BLaER1 (cell line): ENCODE results near the gene IFT80.

Source experiments
- H3K27ac ChIP-seq: shearing (Covaris generic); formaldehyde crosslinking; 2 replicates; pipeline ENCODE4 v1.8.1; 2022
- H3K27me3 ChIP-seq: shearing (Covaris generic); formaldehyde crosslinking; 2 replicates; pipeline ENCODE4 v1.8.1; 2022
- H3K36me3 ChIP-seq: shearing (Covaris generic); formaldehyde crosslinking; 2 replicates; pipeline ENCODE4 v1.8.1; 2022
- H3K4me1 ChIP-seq: shearing (Covaris generic); formaldehyde crosslinking; 2 replicates; pipeline ENCODE4 v1.8.1; 2022
- H3K4me2 ChIP-seq: shearing (Covaris generic); formaldehyde crosslinking; 2 replicates; pipeline ENCODE4 v1.8.1; 2022
- H3K4me3 ChIP-seq: shearing (Covaris generic); formaldehyde crosslinking; 2 replicates; pipeline ENCODE4 v1.8.1; 2022
- H3K9ac ChIP-seq: shearing (Covaris generic); formaldehyde crosslinking; 2 replicates; pipeline ENCODE4 v1.8.1; 2022
- H3K9me3 ChIP-seq: shearing (Covaris generic); formaldehyde crosslinking; 2 replicates; pipeline ENCODE4 v1.8.1; 2022
- H4K20me1 ChIP-seq: shearing (Covaris generic); formaldehyde crosslinking; 2 replicates; pipeline ENCODE4 v1.8.1; 2022
- Cebpa-rat ChIP-seq: shearing (Covaris generic); IDR thresholded peaks from 2 replicates; pipeline ENCODE4 v1.8.1; 2022

Gene IFT80

DNA sequence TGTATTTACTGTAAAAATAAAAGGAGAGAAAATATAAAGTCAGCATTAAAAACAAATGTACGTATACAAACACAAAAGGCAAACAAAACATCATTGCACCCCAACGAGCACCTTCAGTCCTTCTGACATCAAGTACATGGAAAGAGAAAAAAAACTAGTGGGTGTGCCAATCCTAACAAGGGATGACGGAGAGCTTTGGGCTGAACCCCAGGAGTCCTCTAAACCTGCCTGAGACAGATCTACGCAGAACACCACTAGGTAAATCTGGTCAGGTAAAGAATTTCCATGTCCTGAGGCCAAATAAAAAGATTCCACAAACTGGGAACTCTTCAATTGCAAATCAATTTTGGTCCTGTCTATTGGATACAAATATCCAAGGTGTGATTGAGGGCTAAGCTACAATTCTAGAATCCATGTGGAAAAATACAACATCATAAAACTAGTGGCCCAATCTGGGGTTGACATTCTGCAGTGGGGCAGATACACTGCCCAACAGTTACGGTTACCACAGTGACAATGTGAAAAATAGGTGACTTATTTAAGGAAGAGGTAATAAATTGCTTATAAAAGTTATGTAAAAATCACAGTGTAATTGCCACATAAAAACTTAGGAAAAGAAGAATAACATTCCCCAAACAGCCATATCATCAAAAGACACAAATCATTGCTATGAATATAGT is 14.2 kb downstream of the IFT80 start:
- Histone ChIP-seq H3K27ac (no peak overlapping the region), H3K4me2 (no peak overlapping the region)

GRCh38 chr3:160381470-160381869 is 17.6 kb downstream of the IFT80 start:
- H3K4me1 ChIP-seq, result no peaks in the 10 kb centered on the region
- H3K9me3 ChIP-seq, result no peaks in the 10 kb centered on the region
- no peak overlapping the region for H3K9ac ChIP-seq
- H3K27ac ChIP-seq, result no peak overlapping the region
- peaks cover 23% of the 10 kb centered on the region for H3K36me3 ChIP-seq
- no peaks in the 10 kb centered on the region for H3K27me3 ChIP-seq
- no peaks in the 10 kb centered on the region for H4K20me1 ChIP-seq
- no peak overlapping the region for H3K4me2 ChIP-seq
- no peak overlapping the region for H3K4me3 ChIP-seq
- no peak for TF ChIP-seq Cebpa-rat

More for the DNA sequence above, 14.2 kb downstream of the IFT80 start:
- Histone ChIP-seq H3K4me1 (no peaks in the 10 kb centered on the region), H3K27me3 (no peaks in the 10 kb centered on the region), H4K20me1 (no peaks in the 10 kb centered on the region), H3K4me3 (no peak overlapping the region), H3K36me3 (peaks cover 14% of the 10 kb centered on the region), H3K9me3 (peaks cover under 1% of the 10 kb centered on the region; the same call in 1 of the 2 replicates), H3K9ac (no peak overlapping the region)
- TF ChIP-seq Cebpa-rat, result no peak

- Histone ChIP-seq H3K27me3 (no peaks in the 10 kb centered on the region), H3K9me3 (no peaks in the 10 kb centered on the region), H4K20me1 (no peaks in the 10 kb centered on the region), H3K4me3 (no peak overlapping the region), H3K9ac (no peak overlapping the region), H3K4me2 (no peak overlapping the region), H3K4me1 (no peaks in the 10 kb centered on the region), H3K27ac (no peak overlapping the region), H3K36me3 (peaks cover 31% of the 10 kb centered on the region)
- no peak for TF ChIP-seq Cebpa-rat
Observed at GRCh38 chr3:160379628-160380214, 19.3 kb downstream of the IFT80 start.

- H3K4me3 ChIP-seq, result no peak overlapping the region
- H3K4me1 ChIP-seq, result no peaks in the 10 kb centered on the region
- no peaks in the 10 kb centered on the region for H3K9me3 ChIP-seq
- H3K9ac ChIP-seq, result no peak overlapping the region
- H3K27me3 ChIP-seq, result no peaks in the 10 kb centered on the region
- no peak overlapping the region for H3K4me2 ChIP-seq
- no peak overlapping the region for H3K27ac ChIP-seq
- no peaks in the 10 kb centered on the region for H4K20me1 ChIP-seq
- TF ChIP-seq Cebpa-rat, result no peak
- H3K36me3 ChIP-seq, result peaks cover 41% of the 10 kb centered on the region
Observed at GRCh38 chr3:160378331-160379109, 20.5 kb downstream of the IFT80 start.

- no peaks in the 10 kb centered on the region for H3K27me3 ChIP-seq
- no peaks in the 10 kb centered on the region for H3K4me1 ChIP-seq
- peaks cover 50% of the 10 kb centered on the region for H3K36me3 ChIP-seq
Observed at GRCh38 chr3:160376681-160377080, 22.3 kb downstream of the IFT80 start.

GRCh38 chr3:160374925-160375324 is 24.1 kb downstream of the IFT80 start:
- no peaks in the 10 kb centered on the region for H3K27me3 ChIP-seq
- no peak overlapping the region for H3K9ac ChIP-seq
- H3K4me3 ChIP-seq, result no peak overlapping the region
- no peak overlapping the region for H3K27ac ChIP-seq
- no peaks in the 10 kb centered on the region for H4K20me1 ChIP-seq
- no peak overlapping the region for H3K4me2 ChIP-seq
- no peak for TF ChIP-seq Cebpa-rat
- H3K9me3 ChIP-seq, result no peaks in the 10 kb centered on the region
- H3K36me3 ChIP-seq, result peaks cover 46% of the 10 kb centered on the region
- peaks cover 8% of the 10 kb centered on the region for H3K4me1 ChIP-seq

More at GRCh38 chr3:160376681-160377080, 22.3 kb downstream of the IFT80 start:
- Histone ChIP-seq H3K9me3 (no peaks in the 10 kb centered on the region), H3K4me3 (no peak overlapping the region), H4K20me1 (no peaks in the 10 kb centered on the region), H3K9ac (no peak overlapping the region), H3K4me2 (no peak overlapping the region), H3K27ac (no peak overlapping the region)
- no peak for TF ChIP-seq Cebpa-rat

DNA sequence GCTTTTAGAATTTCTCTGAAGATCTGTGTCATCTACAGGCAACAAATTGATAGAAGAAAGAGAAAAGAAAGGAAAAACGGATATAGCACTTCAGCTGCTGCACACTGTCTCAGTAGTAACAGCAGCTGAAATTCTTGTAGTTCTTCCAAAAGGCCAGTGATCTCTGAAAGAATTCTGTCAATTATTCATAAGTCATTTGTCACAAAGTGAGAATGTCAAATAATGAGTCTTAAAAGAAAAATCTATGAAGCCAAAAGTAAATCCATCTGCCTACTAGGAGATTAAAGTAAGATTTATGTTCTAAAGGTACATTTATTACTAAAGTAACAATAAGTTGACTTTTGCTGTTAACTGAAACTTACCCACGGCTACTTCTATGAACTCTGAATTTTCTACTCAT is 24.6 kb downstream of the IFT80 start:
- no peak for TF ChIP-seq Cebpa-rat
- Histone ChIP-seq H3K36me3 (peaks cover 44% of the 10 kb centered on the region), H3K9ac (no peak overlapping the region), H3K9me3 (no peaks in the 10 kb centered on the region), H3K27ac (no peak overlapping the region), H3K4me2 (no peak overlapping the region), H3K4me1 (peaks cover 12% of the 10 kb centered on the region), H4K20me1 (no peaks in the 10 kb centered on the region), H3K4me3 (no peak overlapping the region), H3K27me3 (no peaks in the 10 kb centered on the region)

GRCh38 chr3:160373655-160374054 is 25.4 kb downstream of the IFT80 start:
- no peak overlapping the region for H3K9ac ChIP-seq
- peaks cover 44% of the 10 kb centered on the region for H3K36me3 ChIP-seq
- H3K4me1 ChIP-seq, result peaks cover 20% of the 10 kb centered on the region
- no peaks in the 10 kb centered on the region for H3K27me3 ChIP-seq
- H3K27ac ChIP-seq, result no peak overlapping the region
- H3K9me3 ChIP-seq, result no peaks in the 10 kb centered on the region
- H3K4me2 ChIP-seq, result no peak overlapping the region
- H3K4me3 ChIP-seq, result no peak overlapping the region
- no peak for TF ChIP-seq Cebpa-rat
- H4K20me1 ChIP-seq, result no peaks in the 10 kb centered on the region

DNA sequence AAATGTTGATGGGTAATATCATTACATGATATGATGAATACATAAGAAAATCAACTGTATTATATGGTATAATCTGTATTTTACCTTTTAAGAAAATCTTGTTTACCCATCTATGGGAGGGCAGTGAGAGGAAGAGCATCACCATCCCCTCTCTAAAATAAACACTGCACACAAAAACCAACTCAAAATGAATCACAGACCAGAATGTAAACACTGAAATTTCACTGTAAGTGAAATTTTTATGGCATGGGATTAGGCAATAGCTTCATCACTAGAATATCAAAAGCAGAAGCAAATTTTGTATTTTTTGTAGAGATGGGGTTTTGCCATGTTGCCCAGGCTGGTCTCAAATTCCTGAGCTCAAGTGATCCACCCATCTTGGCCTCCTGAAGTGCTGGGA is 26.2 kb downstream of the IFT80 start:
- no peak overlapping the region for H3K4me2 ChIP-seq
- H3K27ac ChIP-seq, result no peak overlapping the region

More for the DNA sequence above, 26.2 kb downstream of the IFT80 start:
- peaks cover 44% of the 10 kb centered on the region for H3K36me3 ChIP-seq
- TF ChIP-seq Cebpa-rat, result no peak
- H3K4me3 ChIP-seq, result no peak overlapping the region
- no peaks in the 10 kb centered on the region for H4K20me1 ChIP-seq
- H3K9me3 ChIP-seq, result no peaks in the 10 kb centered on the region
- H3K4me1 ChIP-seq, result peaks cover 24% of the 10 kb centered on the region
- H3K9ac ChIP-seq, result no peak overlapping the region
- H3K27me3 ChIP-seq, result no peaks in the 10 kb centered on the region
